Progenitor cell of endocrine pancreas (in vitro differentiated cells): ENCODE measurements around the gene NFKBIZ. TPM values are rescaled to one million over a fixed set of nuclear protein-coding genes. Genes with fewer than 3 reads are reported as not detected.

ENCODE experiments used
- DNase-seq: peaks from one replicate; pipeline ENCODE4 v3.0.0; 2021; ENCODE audit warnings: low spot score; ENCODE audit not compliant: unreplicated experiment
- H3K27ac Mint-ChIP-seq: 2 replicates; pipeline ENCODE4 v1.8.0; 2021; ENCODE audit warnings: mild to moderate bottlenecking, moderate library complexity, mixed read lengths
- H3K27me3 Mint-ChIP-seq: 2 replicates; pipeline ENCODE4 v1.8.0; 2021; ENCODE audit warnings: mixed read lengths
- H3K36me3 Mint-ChIP-seq: 2 replicates; pipeline ENCODE4 v1.8.0; 2022; ENCODE audit warnings: mixed read lengths; ENCODE audit not compliant: insufficient read depth
- H3K4me1 Mint-ChIP-seq: 2 replicates; pipeline ENCODE4 v1.8.0; 2021; ENCODE audit warnings: low read depth, mixed read lengths
- H3K4me3 Mint-ChIP-seq: 2 replicates; pipeline ENCODE4 v1.8.0; 2021; ENCODE audit warnings: low read depth, mild to moderate bottlenecking, moderate library complexity, mixed read lengths
- H3K9me3 Mint-ChIP-seq: 2 replicates; pipeline ENCODE4 v1.8.0; 2021; ENCODE audit warnings: low read depth, mixed read lengths
- total RNA-seq: library from RNA; stranded (reverse); gene quantifications from 2 replicates; pipeline ENCODE4 v1.2.1, GENCODE V29; 2021
- TF ChIP-seq, protein P1 (sequence below): fragments of 200-600 bp; sonication (generic); IDR thresholded peaks from one replicate; pipeline ENCODE4 v1.5.0; 2021; ENCODE audit warnings: antibody characterized with exemption, mild to moderate bottlenecking; ENCODE audit not compliant: unreplicated experiment

The NFKBIZ gene
- total RNA-seq, 1 donor from 2014 or later = 13.3 TPM

DNA sequence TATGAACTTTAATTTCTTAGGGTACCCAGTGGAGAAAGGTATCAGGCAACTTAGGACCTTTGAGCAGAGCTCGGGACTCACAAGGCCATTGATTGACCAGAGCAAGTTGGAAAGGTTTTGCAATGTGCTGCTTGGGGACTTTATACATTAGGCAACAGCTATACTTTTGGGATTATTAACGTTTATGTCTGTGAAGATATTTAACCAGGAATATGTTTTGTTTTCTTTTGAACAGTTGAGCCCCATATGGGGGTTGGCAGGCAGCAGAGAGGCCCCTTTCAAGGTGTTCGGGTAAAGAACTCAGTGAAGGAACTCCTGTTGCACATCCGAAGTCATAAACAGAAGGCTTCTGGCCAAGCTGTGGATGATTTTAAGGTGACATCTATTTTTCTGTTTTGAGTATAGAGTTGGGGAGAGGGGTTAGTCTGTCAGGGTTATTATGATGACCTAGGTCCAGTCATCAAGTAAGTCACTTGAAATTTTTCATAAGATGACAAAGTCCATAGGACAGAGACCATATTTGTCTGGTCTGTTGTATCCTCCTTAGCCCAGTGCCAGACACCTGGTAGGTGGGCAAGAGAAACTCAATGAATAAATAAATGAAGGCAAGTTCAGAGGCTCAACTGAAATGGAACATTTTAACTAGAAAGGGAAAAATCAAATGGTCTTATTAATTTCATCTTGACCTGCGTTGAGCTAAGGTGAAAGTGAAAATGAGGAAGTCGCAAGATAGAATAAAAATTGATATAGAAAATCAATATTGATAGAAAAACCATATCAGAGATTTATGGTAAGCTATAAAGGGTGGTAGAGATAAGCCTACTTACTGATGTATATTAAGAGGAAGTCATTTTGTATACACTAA is 2.8 kb downstream of the NFKBIZ start:
- Mint-ChIP-seq H3K4me1 (peaks cover 45% of the 10 kb centered on the region), H3K27ac (no peak overlapping the region), H3K4me3 (peak overlapping the region; percentile 96), H3K27me3 (no peaks in the 10 kb centered on the region), H3K9me3 (no peaks in the 10 kb centered on the region), H3K36me3 (peaks cover 43% of the 10 kb centered on the region)
- TF ChIP-seq, protein P1, sequence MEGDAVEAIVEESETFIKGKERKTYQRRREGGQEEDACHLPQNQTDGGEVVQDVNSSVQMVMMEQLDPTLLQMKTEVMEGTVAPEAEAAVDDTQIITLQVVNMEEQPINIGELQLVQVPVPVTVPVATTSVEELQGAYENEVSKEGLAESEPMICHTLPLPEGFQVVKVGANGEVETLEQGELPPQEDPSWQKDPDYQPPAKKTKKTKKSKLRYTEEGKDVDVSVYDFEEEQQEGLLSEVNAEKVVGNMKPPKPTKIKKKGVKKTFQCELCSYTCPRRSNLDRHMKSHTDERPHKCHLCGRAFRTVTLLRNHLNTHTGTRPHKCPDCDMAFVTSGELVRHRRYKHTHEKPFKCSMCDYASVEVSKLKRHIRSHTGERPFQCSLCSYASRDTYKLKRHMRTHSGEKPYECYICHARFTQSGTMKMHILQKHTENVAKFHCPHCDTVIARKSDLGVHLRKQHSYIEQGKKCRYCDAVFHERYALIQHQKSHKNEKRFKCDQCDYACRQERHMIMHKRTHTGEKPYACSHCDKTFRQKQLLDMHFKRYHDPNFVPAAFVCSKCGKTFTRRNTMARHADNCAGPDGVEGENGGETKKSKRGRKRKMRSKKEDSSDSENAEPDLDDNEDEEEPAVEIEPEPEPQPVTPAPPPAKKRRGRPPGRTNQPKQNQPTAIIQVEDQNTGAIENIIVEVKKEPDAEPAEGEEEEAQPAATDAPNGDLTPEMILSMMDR = no peak
- DNase-seq = no peak

DNA sequence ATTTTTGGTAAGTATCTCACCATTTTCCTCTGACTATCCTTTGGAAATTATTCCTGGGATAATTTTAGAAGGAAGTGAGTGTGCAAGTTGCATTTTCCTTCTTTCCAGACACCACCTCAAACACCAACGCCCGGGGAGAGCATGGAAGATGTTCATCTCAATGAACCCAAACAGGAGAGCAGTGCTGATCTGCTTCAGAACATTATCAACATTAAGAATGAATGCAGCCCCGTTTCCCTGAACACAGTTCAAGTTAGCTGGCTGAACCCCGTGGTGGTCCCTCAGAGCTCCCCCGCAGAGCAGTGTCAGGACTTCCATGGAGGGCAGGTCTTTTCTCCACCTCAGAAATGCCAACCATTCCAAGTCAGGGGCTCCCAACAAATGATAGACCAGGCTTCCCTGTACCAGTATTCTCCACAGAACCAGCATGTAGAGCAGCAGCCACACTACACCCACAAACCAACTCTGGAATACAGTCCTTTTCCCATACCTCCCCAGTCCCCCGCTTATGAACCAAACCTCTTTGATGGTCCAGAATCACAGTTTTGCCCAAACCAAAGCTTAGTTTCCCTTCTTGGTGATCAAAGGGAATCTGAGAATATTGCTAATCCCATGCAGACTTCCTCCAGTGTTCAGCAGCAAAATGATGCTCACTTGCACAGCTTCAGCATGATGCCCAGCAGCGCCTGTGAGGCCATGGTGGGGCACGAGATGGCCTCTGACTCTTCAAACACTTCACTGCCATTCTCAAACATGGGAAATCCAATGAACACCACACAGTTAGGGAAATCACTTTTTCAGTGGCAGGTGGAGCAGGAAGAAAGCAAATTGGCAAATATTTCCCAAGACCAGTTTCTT is 3.9 kb downstream of the NFKBIZ start:
- Mint-ChIP-seq H3K9me3 (no peaks in the 10 kb centered on the region), H3K4me1 (peaks cover 38% of the 10 kb centered on the region), H3K27ac (no peak overlapping the region), H3K4me3 (no peak overlapping the region), H3K27me3 (no peaks in the 10 kb centered on the region), H3K36me3 (peaks cover 51% of the 10 kb centered on the region)
- TF ChIP-seq, protein P1 = no peak
- DNase-seq = no peak

DNA sequence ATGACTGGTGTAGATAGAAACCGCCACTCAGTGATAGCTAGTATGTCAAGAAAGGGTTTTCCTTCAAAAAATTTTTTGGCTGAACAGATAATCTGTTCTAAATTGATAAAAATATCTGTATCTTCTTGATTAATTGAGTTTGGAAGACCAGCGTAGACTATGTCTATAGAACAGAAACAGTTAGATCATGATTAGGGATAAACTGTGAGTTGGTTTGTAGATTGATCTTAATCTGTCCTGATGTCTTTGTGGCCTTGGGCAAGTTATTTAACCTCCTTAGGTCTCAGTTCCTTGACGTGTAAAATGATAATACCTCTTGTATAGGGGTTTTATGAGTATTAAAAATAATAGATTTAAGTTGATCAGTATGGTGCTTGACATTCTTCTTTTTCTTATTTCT is 4.7 kb downstream of the NFKBIZ start:
- TF ChIP-seq, protein P1 = no peak
- no peak for DNase-seq
- Mint-ChIP-seq H3K9me3 (no peaks in the 10 kb centered on the region), H3K36me3 (peaks cover 58% of the 10 kb centered on the region), H3K4me1 (peaks cover 32% of the 10 kb centered on the region), H3K4me3 (no peak overlapping the region), H3K27ac (no peak overlapping the region), H3K27me3 (no peaks in the 10 kb centered on the region)

DNA sequence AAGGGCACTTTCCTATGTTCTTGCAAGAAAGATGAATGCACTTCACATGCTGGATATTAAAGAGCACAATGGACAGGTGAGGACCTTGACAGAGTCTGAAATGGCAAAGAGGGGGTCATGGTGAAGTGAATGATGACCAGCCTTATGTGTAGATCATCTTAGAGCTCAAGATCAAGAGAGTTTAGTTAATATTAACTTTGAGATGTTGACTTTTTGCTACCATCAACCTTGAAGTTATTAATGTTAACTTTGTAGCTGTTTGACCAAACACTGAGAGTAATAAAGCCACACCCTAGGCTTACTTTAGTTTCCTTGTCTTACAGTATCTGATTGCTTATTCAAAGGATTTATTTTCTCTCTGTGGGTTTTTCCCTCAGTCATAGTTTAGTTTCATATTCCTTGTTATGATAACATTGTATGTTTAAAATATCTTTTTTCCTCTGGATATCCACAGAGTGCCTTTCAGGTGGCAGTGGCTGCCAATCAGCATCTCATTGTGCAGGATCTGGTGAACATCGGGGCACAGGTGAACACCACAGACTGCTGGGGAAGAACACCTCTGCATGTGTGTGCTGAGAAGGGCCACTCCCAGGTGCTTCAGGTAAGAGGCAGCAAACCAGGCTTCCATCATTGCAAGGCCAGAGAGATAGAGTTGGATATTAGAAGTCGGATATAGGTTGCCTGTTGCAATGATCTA is 5.4 kb downstream of the NFKBIZ start:
- Mint-ChIP-seq H3K27ac (peak overlapping the region; percentile 66), H3K9me3 (no peaks in the 10 kb centered on the region), H3K4me1 (peaks cover 32% of the 10 kb centered on the region), H3K36me3 (peaks cover 62% of the 10 kb centered on the region), H3K4me3 (no peak overlapping the region), H3K27me3 (no peaks in the 10 kb centered on the region)
- DNase-seq = no peak
- TF ChIP-seq, protein P1 = no peak

GRCh38 chr3:101857301-101857741 is 8.0 kb downstream of the NFKBIZ start:
- H3K27me3 Mint-ChIP-seq = no peaks in the 10 kb centered on the region
- no peaks in the 10 kb centered on the region for H3K9me3 Mint-ChIP-seq
- no peak overlapping the region for H3K27ac Mint-ChIP-seq
- TF ChIP-seq, protein P1 = no peak
- no peak overlapping the region for H3K4me3 Mint-ChIP-seq
- H3K4me1 Mint-ChIP-seq = peaks cover 13% of the 10 kb centered on the region
- DNase-seq = no peak
- H3K36me3 Mint-ChIP-seq = peaks cover 57% of the 10 kb centered on the region
